ENCODE measurements around the gene JADE1.

GRCh38 chr4:128847082-128847724 is 37.7 kb downstream of the JADE1 start:
- TF ChIP-seq CTCF (conservative IDR thresholded peaks at IDR 0.05; ENCODE audit: low read depth, low read length) (no peak), EZH2 (IDR thresholded peaks at IDR 0.05; ENCODE audit: borderline replicate concordance, low read depth, low read length, poor library complexity, severe bottlenecking) (no peak)

Data from A673 (cell line).